ENCODE data around the gene HMG20A. TPM values are rescaled to one million over a fixed set of nuclear protein-coding genes. Genes with fewer than 3 reads are reported as not detected.

Gene HMG20A
- total and polyA plus RNA-seq, 10 donors = 17.9 to 107 (median 77.2) TPM

DNA sequence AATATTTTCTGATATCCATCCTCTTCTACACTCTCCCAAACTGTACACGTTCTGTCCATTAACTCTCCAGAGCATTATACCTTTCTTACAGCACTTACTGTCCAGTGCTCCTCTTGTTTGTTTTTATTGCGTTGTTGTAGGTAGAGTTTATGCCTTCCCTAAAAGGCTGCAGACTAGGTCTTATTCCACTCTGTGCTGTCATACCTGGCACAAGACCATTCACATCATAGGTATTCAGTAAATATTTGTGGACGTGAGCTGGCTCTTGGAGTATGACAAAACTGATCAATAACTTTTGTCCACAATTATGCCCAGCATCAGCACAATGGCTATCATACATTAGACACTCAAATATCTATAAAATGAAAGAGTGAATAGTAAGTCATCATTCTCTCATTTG, 4.4 kb downstream of the HMG20A start:
- DNase-seq = no peak
- H3K4me3 ChIP-seq = no peak overlapping the region
- intact Hi-C loops (cut with DNase I; ENCODE audit: low total_unique reads) = loop anchor here (2.0 kb wide), 1 partner anchor 20 kb away; no protein-coding TSS in a partner anchor
- peaks cover 21 to 82% (median 62%) of the 10 kb centered on the region in 6 donors for H3K4me1 ChIP-seq
- 85 to 95% (median 90%) methylated on average over 3 of the region's 3 CpGs for WGBS, 5 donors
- H3K36me3 ChIP-seq = no peaks in the 10 kb centered on the region
- TF ChIP-seq POLR2AphosphoS5 (IDR thresholded peaks at IDR 0.05) (no peak), POLR2A (IDR thresholded peaks at IDR 0.05) (no peak)
- TF ChIP-seq, protein P1, sequence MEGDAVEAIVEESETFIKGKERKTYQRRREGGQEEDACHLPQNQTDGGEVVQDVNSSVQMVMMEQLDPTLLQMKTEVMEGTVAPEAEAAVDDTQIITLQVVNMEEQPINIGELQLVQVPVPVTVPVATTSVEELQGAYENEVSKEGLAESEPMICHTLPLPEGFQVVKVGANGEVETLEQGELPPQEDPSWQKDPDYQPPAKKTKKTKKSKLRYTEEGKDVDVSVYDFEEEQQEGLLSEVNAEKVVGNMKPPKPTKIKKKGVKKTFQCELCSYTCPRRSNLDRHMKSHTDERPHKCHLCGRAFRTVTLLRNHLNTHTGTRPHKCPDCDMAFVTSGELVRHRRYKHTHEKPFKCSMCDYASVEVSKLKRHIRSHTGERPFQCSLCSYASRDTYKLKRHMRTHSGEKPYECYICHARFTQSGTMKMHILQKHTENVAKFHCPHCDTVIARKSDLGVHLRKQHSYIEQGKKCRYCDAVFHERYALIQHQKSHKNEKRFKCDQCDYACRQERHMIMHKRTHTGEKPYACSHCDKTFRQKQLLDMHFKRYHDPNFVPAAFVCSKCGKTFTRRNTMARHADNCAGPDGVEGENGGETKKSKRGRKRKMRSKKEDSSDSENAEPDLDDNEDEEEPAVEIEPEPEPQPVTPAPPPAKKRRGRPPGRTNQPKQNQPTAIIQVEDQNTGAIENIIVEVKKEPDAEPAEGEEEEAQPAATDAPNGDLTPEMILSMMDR (IDR thresholded peaks at IDR 0.05 in 8 of 11, conservative IDR thresholded peaks at IDR 0.05 in 3 of 11) = no peak
- no peaks in the 10 kb centered on the region for H3K27me3 ChIP-seq (replicated peaks in 1 of 7)
- H3K9me3 ChIP-seq = no peaks in the 10 kb centered on the region
- H3K27ac ChIP-seq = peak overlapping the region in 5 of 8 donors; percentile 14 to 97 (median 93)

DNA sequence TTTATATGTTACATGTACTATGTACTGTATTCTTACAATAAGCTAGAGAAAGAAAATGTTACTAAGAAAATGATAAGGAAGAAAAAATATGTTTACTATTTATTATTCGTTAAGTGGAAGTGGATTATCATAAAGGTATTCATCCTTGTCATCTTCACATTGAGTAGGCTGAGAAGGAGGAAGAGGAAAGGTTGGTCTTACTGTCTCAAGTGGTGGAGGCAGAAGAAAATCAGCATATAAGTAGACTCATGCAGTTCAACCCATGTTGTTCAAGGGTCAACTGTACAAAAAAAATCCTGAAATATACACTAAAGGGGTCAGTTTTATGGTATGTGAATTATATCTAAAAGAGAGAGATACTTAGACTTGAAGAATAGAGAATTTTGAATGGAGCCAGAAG, 5.7 kb downstream of the HMG20A start:
- no peak overlapping the region for H3K4me3 ChIP-seq
- DNase-seq = no peak
- no peaks in the 10 kb centered on the region for H3K27me3 ChIP-seq (replicated peaks in 1 of 7)
- no peaks in the 10 kb centered on the region for H3K9me3 ChIP-seq
- no peaks in the 10 kb centered on the region for H3K36me3 ChIP-seq
- peak overlapping the region in 6 of 8 donors; percentile 9 to 39 (median 20) for H3K27ac ChIP-seq
- TF ChIP-seq, protein P1 (IDR thresholded peaks at IDR 0.05 in 8 of 11, conservative IDR thresholded peaks at IDR 0.05 in 3 of 11) = no peak
- TF ChIP-seq POLR2AphosphoS5 (IDR thresholded peaks at IDR 0.05) (no peak), POLR2A (IDR thresholded peaks at IDR 0.05) (no peak)
- intact Hi-C loops (cut with DNase I; ENCODE audit: low total_unique reads) = no loop called here
- H3K4me1 ChIP-seq = peaks cover 19 to 82% (median 67%) of the 10 kb centered on the region in 6 donors
- 55 to 80% (median 68%) methylated on average over 1 of the region's 1 CpG for WGBS, 5 donors

DNA sequence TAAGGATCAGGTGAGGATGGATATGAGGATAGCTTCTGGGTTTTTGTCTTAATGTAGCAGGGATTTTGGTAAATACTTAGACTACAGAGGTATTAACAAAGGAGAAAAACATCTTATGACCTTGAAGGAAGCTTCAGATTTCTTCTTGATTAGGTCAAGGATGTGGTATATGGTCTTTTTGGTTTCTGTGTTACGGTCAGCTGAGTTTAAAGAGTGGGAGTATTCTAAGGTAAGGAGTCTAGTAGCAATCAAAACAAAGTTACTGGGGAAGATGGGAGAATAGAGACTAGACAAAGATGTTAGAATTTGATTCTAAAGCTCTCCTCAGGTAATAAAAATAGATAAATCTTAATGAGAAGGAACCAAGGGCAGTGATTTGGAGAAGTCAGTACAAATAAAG, 6.2 kb downstream of the HMG20A start:
- TF ChIP-seq POLR2A (IDR thresholded peaks at IDR 0.05) = no peak
- TF ChIP-seq, protein P1 (IDR thresholded peaks at IDR 0.05 in 8 of 11, conservative IDR thresholded peaks at IDR 0.05 in 3 of 11) = no peak
- no peak for TF ChIP-seq POLR2AphosphoS5 (IDR thresholded peaks at IDR 0.05)
- Histone ChIP-seq H3K4me3 (no peak overlapping the region), H3K36me3 (no peaks in the 10 kb centered on the region), H3K4me1 (peaks cover 14 to 77% (median 63%) of the 10 kb centered on the region in 6 donors), H3K9me3 (no peaks in the 10 kb centered on the region), H3K27me3 (replicated peaks in 1 of 7) (no peaks in the 10 kb centered on the region), H3K27ac (peak overlapping the region in 6 of 8 donors; percentile 9 to 39 (median 20))
- no peak for DNase-seq
- intact Hi-C loops (cut with DNase I; ENCODE audit: low total_unique reads) = no loop called here
- 39 to 76% (median 64%) methylated on average over 1 of the region's 1 CpG for WGBS, 5 donors

DNA sequence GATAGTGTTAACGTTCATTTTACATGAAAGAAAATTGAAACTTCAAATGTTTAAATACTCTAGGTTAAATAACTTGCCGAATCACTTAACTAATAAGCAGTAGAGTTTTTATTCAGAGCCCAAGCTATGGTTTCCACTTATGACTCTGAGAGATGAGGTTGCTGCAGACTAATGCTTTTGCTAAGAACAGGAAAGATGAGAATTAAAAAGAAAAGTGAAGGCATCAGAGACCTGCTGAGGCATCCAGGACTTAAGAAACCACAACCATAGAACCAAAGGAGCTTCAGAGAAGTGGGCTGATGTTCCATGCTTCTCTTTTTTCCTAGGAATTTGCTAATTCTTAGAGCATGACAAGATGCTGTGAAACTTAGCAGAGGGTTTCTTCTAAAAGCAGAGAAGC, 9.5 kb downstream of the HMG20A start:
- intact Hi-C loops (cut with DNase I; ENCODE audit: low total_unique reads) = loop anchor here (10.0 kb wide), 1 partner anchor 55 kb away; no protein-coding TSS in a partner anchor
- H3K27ac ChIP-seq = no peak overlapping the region
- DNase-seq = no peak
- WGBS, 5 donors = 71 to 80% (median 78%) methylated on average over 2 of the region's 2 CpGs
- H3K9me3 ChIP-seq = no peaks in the 10 kb centered on the region
- no peak overlapping the region for H3K4me3 ChIP-seq
- TF ChIP-seq, protein P1 (IDR thresholded peaks at IDR 0.05 in 8 of 11, conservative IDR thresholded peaks at IDR 0.05 in 3 of 11) = no peak
- TF ChIP-seq POLR2A (IDR thresholded peaks at IDR 0.05) = no peak
- TF ChIP-seq POLR2AphosphoS5 (IDR thresholded peaks at IDR 0.05) = no peak
- H3K36me3 ChIP-seq = no peaks in the 10 kb centered on the region
- H3K27me3 ChIP-seq (replicated peaks in 1 of 7) = no peaks in the 10 kb centered on the region
- H3K4me1 ChIP-seq = peaks cover 0 to 44% (median 36%) of the 10 kb centered on the region in 6 donors
